H1 (cell line): Measurements from ENCODE around the gene CPNE5. TPM values are rescaled to one million over a fixed set of nuclear protein-coding genes. Genes with fewer than 3 reads are reported as not detected.

Source experiments
- BRCA1 ChIP-seq: IDR thresholded peaks from 2 replicates; pipeline ENCODE4 v1.6.1; 2012; ENCODE audit warnings: low read depth, low read length, improper control_type of control experiment
- CBX5 ChIP-seq: fragments of 300-800, 300-1000 bp; sonication (generic); IDR thresholded peaks from 2 replicates; pipeline ENCODE4 v1.7.1; 2016; ENCODE audit warnings: antibody characterized with exemption, low read length, low read depth
- CHD2 ChIP-seq: IDR thresholded peaks from 2 replicates; pipeline ENCODE4 v1.6.1; 2012; ENCODE audit warnings: low read length, improper control_type of control experiment
- CTBP2 ChIP-seq: IDR thresholded peaks from 2 replicates; pipeline ENCODE4 v1.7.0; 2011; ENCODE audit warnings: borderline replicate concordance, mild to moderate bottlenecking, moderate library complexity, mixed read lengths, low read length; ENCODE audit not compliant: insufficient read depth, insufficient read length
- GABPA ChIP-seq: IDR thresholded peaks from 2 replicates; pipeline ENCODE4 v1.6.1; 2011; ENCODE audit warnings: mild to moderate bottlenecking, low read length, moderate library complexity, borderline replicate concordance; ENCODE audit not compliant: insufficient read depth
- POU5F1 ChIP-seq: IDR thresholded peaks from 2 replicates; pipeline ENCODE4 v1.6.1; 2011; ENCODE audit warnings: low read depth, mild to moderate bottlenecking, low read length, moderate library complexity
- RAD21 ChIP-seq, 2 experiments: IDR thresholded peaks in 1 of 2; conservative IDR thresholded peaks in 1 of 2; 2 replicates each; pipeline ENCODE4 v1.6.1; 2011; ENCODE audit warnings: low read depth in 2 of 2, low read length in 2 of 2, improper control_type of control experiment in 1 of 2, inconsistent platforms in 1 of 2, mild to moderate bottlenecking in 1 of 2, moderate library complexity in 1 of 2
- RFX5 ChIP-seq: IDR thresholded peaks from 2 replicates; pipeline ENCODE4 v1.6.1; 2011; ENCODE audit warnings: low read depth, low read length, improper control_type of control experiment, borderline replicate concordance
- polyA plus RNA-seq, 7 experiments: library from polyadenylated mRNA; depleted of rRNA in 3 of 7; stranded (reverse) in 5 of 7; unstranded in 2 of 7; fragments of >200 nt in 5 of 7; fragments of 200-250 nt in 2 of 7; gene quantifications; 1 replicate in 5 of 7; 2 replicates in 1 of 7; 4 replicates in 1 of 7; pipeline versions ENCODE4 v1.2.1 to v1.2.3, GENCODE V29; 2011 to 2013; ENCODE audit warnings: missing spikeins in 2 of 7, mixed read lengths in 2 of 7
- total RNA-seq: library from RNA; stranded (reverse); fragmentation: NEBNext Ultra II Directional; extraction: Animal tissue kit (Norgen Biotek cat#: 25700); gene quantifications from 2 replicates; pipeline ENCODE4 v1.2.1, GENCODE V29; 2021

Gene CPNE5
- total and polyA plus RNA-seq, 2 of the 8 experiments (the other 6 are each of a cell fraction or from before 2014, with no cell fraction given), result 0.88 to 1.8 TPM

- no peak for TF ChIP-seq GABPA
- no peak for TF ChIP-seq CHD2
- no peak for TF ChIP-seq CBX5
- TF ChIP-seq POU5F1, result no peak
- TF ChIP-seq CTBP2, result no peak
- no peak for TF ChIP-seq BRCA1
- no peak for TF ChIP-seq RAD21 (IDR thresholded peaks at IDR 0.05 in 1 of 2, conservative IDR thresholded peaks at IDR 0.05 in 1 of 2; ENCODE audit: low read depth in 2 of 2, low read length in 2 of 2)
- TF ChIP-seq RFX5, result no peak
- TF ChIP-seq, all 59 proteins: peak for 0
Observed at GRCh38 chr6:36798852-36799251, 40.4 kb downstream of the CPNE5 start (continued).
